GM18870 (cell line): ENCODE results near the gene SIX5.

Source experiments
- ATAC-seq: cut with Tn5 transposase; IDR thresholded peaks from one replicate; pipeline ENCODE4 v1.9.1; 2021; ENCODE audit warnings: moderate library complexity; ENCODE audit not compliant: unreplicated experiment

The SIX5 gene

GRCh38 chr19:45716359-45717130 lies 52.5 kb downstream of the SIX5 start:
- ATAC-seq, result no peak

- no peak for ATAC-seq
Measured at GRCh38 chr19:45715139-45715538, 53.9 kb downstream of the SIX5 start.
